ENCODE results near the gene GGCX.
A peak's percentile ranks its signal among the peaks of the same experiment; 100 is the strongest.

GGCX gene

DNA sequence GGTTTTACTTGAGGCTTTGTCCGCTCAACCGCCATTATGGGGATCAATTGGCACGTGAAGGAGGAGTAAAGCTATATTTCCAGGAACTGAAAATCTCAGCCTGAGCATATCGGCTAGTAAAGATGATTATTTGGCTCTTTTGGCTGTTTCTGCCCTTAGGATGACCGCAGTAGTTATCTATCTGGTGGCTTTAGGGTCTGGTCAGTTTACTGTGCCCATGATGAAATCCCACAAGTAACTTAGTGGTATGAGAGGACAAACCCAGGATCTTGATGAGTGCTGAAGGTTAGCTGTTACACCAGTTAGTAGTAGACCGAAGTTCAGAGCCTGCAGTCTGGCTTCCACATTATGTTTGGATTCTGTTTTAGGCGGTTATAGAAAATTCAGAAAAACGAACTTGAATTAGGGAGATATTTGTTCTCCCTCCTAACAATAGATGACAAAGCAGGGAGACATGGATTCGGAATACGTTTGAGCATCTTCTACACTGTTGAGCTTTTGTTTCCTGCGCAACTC is 21.1 kb downstream of the GGCX start:
- Histone ChIP-seq H3K9me3 (ENCODE audit: low read length) (no peaks in the 10 kb centered on the region), H3K4me3 (ENCODE audit: low read depth, low read length, poor library complexity, severe bottlenecking) (peak overlapping the region; percentile 99), H3K9me2 (ENCODE audit: low read depth, low read length) (no peaks in the 10 kb centered on the region), H3K9ac (ENCODE audit: low read length) (peak overlapping the region; percentile 100), H3F3A (ENCODE audit: insufficient read depth, low read length) (peaks cover 10% of the 10 kb centered on the region), H3K4me1 (ENCODE audit: insufficient read depth, low read length, severe bottlenecking) (peaks cover 30% of the 10 kb centered on the region), H4K20me1 (ENCODE audit: insufficient read depth, low read length) (0 out of 2 replicates have a peak, but pooled peaks cover 3% of the 10 kb centered on the region), H3K36me3 (ENCODE audit: insufficient read depth, low read length) (peaks cover 62% of the 10 kb centered on the region), H2AFZ (ENCODE audit: low read length) (no peak overlapping the region), H3K27me3 (ENCODE audit: insufficient read depth, low read length) (no peaks in the 10 kb centered on the region), H3K4me2 (ENCODE audit: low read length) (peak overlapping the region; percentile 90), H3K79me2 (ENCODE audit: insufficient read depth, low read length) (peaks cover 26% of the 10 kb centered on the region), H3K27ac (ENCODE audit: low read depth, low read length, poor library complexity, severe bottlenecking) (peak overlapping the region; percentile 84)
- TF ChIP-seq, protein P1, sequence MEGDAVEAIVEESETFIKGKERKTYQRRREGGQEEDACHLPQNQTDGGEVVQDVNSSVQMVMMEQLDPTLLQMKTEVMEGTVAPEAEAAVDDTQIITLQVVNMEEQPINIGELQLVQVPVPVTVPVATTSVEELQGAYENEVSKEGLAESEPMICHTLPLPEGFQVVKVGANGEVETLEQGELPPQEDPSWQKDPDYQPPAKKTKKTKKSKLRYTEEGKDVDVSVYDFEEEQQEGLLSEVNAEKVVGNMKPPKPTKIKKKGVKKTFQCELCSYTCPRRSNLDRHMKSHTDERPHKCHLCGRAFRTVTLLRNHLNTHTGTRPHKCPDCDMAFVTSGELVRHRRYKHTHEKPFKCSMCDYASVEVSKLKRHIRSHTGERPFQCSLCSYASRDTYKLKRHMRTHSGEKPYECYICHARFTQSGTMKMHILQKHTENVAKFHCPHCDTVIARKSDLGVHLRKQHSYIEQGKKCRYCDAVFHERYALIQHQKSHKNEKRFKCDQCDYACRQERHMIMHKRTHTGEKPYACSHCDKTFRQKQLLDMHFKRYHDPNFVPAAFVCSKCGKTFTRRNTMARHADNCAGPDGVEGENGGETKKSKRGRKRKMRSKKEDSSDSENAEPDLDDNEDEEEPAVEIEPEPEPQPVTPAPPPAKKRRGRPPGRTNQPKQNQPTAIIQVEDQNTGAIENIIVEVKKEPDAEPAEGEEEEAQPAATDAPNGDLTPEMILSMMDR (IDR thresholded peaks at IDR 0.05; ENCODE audit: low read length) = no peak
- no peak for TF ChIP-seq EZH2 (IDR thresholded peaks at IDR 0.05; ENCODE audit: borderline replicate concordance, low read length)

DNA sequence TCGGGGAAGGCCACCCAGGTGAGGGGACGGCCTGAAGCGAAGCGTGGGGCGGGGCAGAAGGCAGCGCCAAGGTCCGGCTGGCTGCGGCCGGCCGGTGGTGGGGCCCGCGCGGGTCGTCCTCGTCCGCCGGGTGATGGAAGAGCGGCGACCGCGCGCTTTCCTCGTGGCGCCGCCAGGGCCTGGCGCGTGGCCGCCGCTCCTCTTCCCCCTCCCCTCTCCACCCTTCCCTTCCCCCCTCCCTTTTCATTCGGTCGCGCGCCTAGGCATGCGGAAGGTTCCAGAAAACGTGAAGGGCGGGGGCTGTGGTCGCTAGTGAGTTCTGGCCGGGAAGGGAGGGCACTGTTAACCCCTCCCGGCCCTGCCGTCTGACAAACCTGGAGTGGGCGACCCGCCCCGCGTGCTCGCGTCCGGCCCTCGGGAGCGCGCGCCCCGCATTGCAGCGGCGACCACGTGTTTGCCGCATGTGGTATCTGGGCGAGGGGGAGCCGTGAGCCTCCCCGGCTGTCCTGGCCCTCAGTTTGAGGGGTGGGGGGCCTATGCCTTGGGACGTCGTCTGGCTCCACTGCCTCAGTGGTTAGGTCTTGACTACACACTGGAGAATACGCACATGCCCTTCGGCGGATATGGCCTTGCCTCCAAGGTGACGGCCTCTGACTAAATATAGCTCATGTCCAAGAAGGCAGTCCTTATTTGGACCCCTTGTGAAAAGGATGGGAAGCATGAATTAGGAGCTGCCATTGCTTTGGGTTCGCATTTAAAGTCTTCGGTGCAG is 21.7 kb downstream of the GGCX start:
- Histone ChIP-seq H2AFZ (ENCODE audit: low read length) (no peak overlapping the region), H3F3A (ENCODE audit: insufficient read depth, low read length) (peaks cover 9% of the 10 kb centered on the region; the same call in 1 of the 2 replicates), H3K27me3 (ENCODE audit: insufficient read depth, low read length) (no peaks in the 10 kb centered on the region), H3K4me2 (ENCODE audit: low read length) (peak overlapping the region; percentile 90), H3K9me2 (ENCODE audit: low read depth, low read length) (no peaks in the 10 kb centered on the region), H3K36me3 (ENCODE audit: insufficient read depth, low read length) (peaks cover 55% of the 10 kb centered on the region), H3K9me3 (ENCODE audit: low read length) (no peaks in the 10 kb centered on the region), H3K27ac (ENCODE audit: low read depth, low read length, poor library complexity, severe bottlenecking) (peak overlapping the region; percentile 84), H4K20me1 (ENCODE audit: insufficient read depth, low read length) (0 out of 2 replicates have a peak, but pooled peaks cover 3% of the 10 kb centered on the region), H3K4me1 (ENCODE audit: insufficient read depth, low read length, severe bottlenecking) (peaks cover 30% of the 10 kb centered on the region), H3K9ac (ENCODE audit: low read length) (peak overlapping the region; percentile 100), H3K79me2 (ENCODE audit: insufficient read depth, low read length) (peaks cover 26% of the 10 kb centered on the region), H3K4me3 (ENCODE audit: low read depth, low read length, poor library complexity, severe bottlenecking) (peak overlapping the region; percentile 99)
- TF ChIP-seq, protein P1 (IDR thresholded peaks at IDR 0.05; ENCODE audit: low read length) = no peak
- no peak for TF ChIP-seq EZH2 (IDR thresholded peaks at IDR 0.05; ENCODE audit: borderline replicate concordance, low read length)

DNA sequence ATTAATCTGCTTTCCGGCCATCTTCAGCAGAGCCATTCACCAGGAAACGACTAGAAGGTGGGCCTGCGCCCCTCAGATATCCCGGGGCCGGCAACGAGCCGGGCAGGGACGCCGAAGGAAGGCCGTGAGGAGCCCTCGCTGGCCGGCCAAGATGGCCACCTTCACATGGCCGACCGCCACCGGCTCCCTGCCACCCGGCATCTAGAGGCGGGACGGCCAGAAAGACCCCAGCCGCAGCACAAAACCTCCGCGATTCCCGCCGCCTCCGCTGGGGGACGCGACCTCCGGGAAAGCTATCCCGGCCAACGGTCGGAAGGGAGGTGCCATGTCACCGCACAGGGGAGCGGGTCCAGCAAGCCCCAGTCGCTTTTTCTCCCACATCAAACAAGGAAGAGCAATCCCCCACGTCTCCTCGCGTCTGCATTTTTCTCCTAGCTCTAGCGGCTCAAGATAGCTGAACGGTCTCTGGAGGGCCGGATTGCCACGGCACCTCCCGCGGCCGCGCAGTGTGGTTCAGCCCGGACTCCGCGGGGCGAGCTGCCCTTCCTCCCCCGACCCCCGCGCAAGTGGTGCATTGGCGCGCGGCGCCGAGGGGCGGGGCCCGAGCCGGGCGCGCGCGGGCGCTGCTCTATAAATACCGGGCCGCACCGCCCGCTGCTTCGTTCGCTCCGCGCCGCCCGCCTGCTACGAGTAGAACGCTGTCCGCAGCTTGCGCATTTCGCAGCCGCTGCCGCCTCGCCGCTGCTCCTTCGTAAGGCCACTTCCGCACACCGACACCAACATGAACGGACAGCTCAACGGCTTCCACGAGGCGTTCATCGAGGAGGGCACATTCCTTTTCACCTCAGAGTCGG is 22.6 kb downstream of the GGCX start, which contains the start of gene MAT2A:
TSS of gene MAT2A (plus strand) at position 662 of the 854 bp plus-strand sequence. CDS start at position 782, 120 bp downstream.
- Histone ChIP-seq H3K9me2 (ENCODE audit: low read depth, low read length) (no peaks in the 10 kb centered on the region), H3F3A (ENCODE audit: insufficient read depth, low read length) (peaks cover 9% of the 10 kb centered on the region; the same call in 1 of the 2 replicates), H3K27ac (ENCODE audit: low read depth, low read length, poor library complexity, severe bottlenecking) (peak within 1 kb of the TSS; percentile 84), H3K4me1 (ENCODE audit: insufficient read depth, low read length, severe bottlenecking) (peaks cover 30% of the 10 kb centered on the region), H3K27me3 (ENCODE audit: insufficient read depth, low read length) (no peaks in the 10 kb centered on the region), H3K9ac (ENCODE audit: low read length) (peak within 1 kb of the TSS; percentile 100), H4K20me1 (ENCODE audit: insufficient read depth, low read length) (0 out of 2 replicates have a peak, but pooled peaks cover 3% of the 10 kb centered on the region), H3K9me3 (ENCODE audit: low read length) (no peaks in the 10 kb centered on the region), H2AFZ (ENCODE audit: low read length) (0 out of 2 replicates have a peak within 1 kb of the TSS, but pooled peaks have one; percentile 17), H3K36me3 (ENCODE audit: insufficient read depth, low read length) (peaks cover 47% of the 10 kb centered on the region), H3K79me2 (ENCODE audit: insufficient read depth, low read length) (peaks cover 26% of the 10 kb centered on the region), H3K4me3 (ENCODE audit: low read depth, low read length, poor library complexity, severe bottlenecking) (peak within 1 kb of the TSS; percentile 99), H3K4me2 (ENCODE audit: low read length) (peak within 1 kb of the TSS; percentile 90)
- TF ChIP-seq EZH2 (IDR thresholded peaks at IDR 0.05; ENCODE audit: borderline replicate concordance, low read length) = no peak
- TF ChIP-seq, protein P1 (IDR thresholded peaks at IDR 0.05; ENCODE audit: low read length) = peak; percentile 61
